ENCODE results near the gene MED16. TPM values are rescaled to one million over a fixed set of nuclear protein-coding genes. Genes with fewer than 3 reads are reported as not detected.

MED16 gene
- total RNA-seq, 1 experiment from 2014 or later, result 83.1 TPM

- peaks cover 72% of the 10 kb centered on the region for H3K27me3 Mint-ChIP-seq (ENCODE audit: low read depth)
- peaks cover 19% of the 10 kb centered on the region; the same call in 1 of the 2 replicates for H3K27me3 ChIP-seq (ENCODE audit: insufficient read depth, low read length)
Measured at GRCh38 chr19:919199-920050, 26.4 kb upstream of the MED16 start.

More at GRCh38 chr19:919199-920050, 26.4 kb upstream of the MED16 start:
- no peak overlapping the region for H2BK5ac ChIP-seq (ENCODE audit: insufficient read length, low read length)
- H3K79me1 ChIP-seq (ENCODE audit: insufficient read depth, low read depth, low read length, poor library complexity, severe bottlenecking), result no peaks in the 10 kb centered on the region
- no peak for TF ChIP-seq CTCF (conservative IDR thresholded peaks at IDR 0.05)
- H3K56ac ChIP-seq (ENCODE audit: insufficient read length, low read depth, low read length), result no peak overlapping the region
- no peak overlapping the region for H3K9ac ChIP-seq (ENCODE audit: extremely low read depth, insufficient read length, low read length)
- peaks cover 0 to 3% of the 10 kb centered on the region in 2 experiments; a peak in 2 of 5 replicates for H3K9me3 Mint-ChIP-seq
- H4K20me1 ChIP-seq (ENCODE audit: control insufficient read depth, insufficient read depth, insufficient read length), result no peaks in the 10 kb centered on the region
- H2AFZ ChIP-seq (ENCODE audit: low read length), result no peak overlapping the region
- no peak overlapping the region for H2BK120ac ChIP-seq (ENCODE audit: low read depth, low read length, poor library complexity, severe bottlenecking)
- H3T11ph ChIP-seq (ENCODE audit: low read length), result no peak overlapping the region
- no CpG with 5 or more reads among the region's 68 CpGs for WGBS (ENCODE audit: extremely low coverage, insufficient read length, low lambda C conversion rate)
- H4K5ac ChIP-seq (ENCODE audit: insufficient read length, low read depth, low read length), result no peak overlapping the region
- H3K4me1 ChIP-seq (ENCODE audit: insufficient read depth, low read length), result no peaks in the 10 kb centered on the region
- no peak overlapping the region for H4K8ac ChIP-seq (replicated peaks; ENCODE audit: insufficient read length, low read depth, low read length)
- H3K14ac ChIP-seq (ENCODE audit: insufficient read depth, low read length), result no peak overlapping the region
- H3K4me2 ChIP-seq (ENCODE audit: insufficient read depth, insufficient read length, low read length), result peak overlapping the region; percentile 34
- H3K79me2 ChIP-seq (ENCODE audit: insufficient read depth, low read length), result no peaks in the 10 kb centered on the region
- DNase-seq, result no peak
- H3K23ac ChIP-seq (ENCODE audit: insufficient read length, low read depth, low read length), result no peak overlapping the region
- H3K4me3 Mint-ChIP-seq, result peak overlapping the region in 1 of 2 experiments; percentile 73; a peak in 3 of 5 replicates
- no peak overlapping the region for H2BK20ac ChIP-seq (ENCODE audit: low read depth, low read length, poor library complexity, severe bottlenecking)
- no peak overlapping the region for H2AK5ac ChIP-seq (ENCODE audit: insufficient read length, low read length)
- no peaks in the 10 kb centered on the region for H3K9me3 ChIP-seq (ENCODE audit: control insufficient read depth, low read depth, low read length)
- no peak overlapping the region for H3K27ac Mint-ChIP-seq
- no peak overlapping the region for H3K4ac ChIP-seq (ENCODE audit: low read depth, low read length)
- no peak overlapping the region for H2BK12ac ChIP-seq (ENCODE audit: insufficient read length, low read depth, low read length)
- peaks cover 13% of the 10 kb centered on the region for H3K23me2 ChIP-seq (ENCODE audit: insufficient read length, low read depth, low read length, poor library complexity, severe bottlenecking)
- no peak overlapping the region for H3K27ac ChIP-seq (ENCODE audit: insufficient read length, low read depth, low read length)
- H2BK15ac ChIP-seq (ENCODE audit: low read depth, low read length), result no peak overlapping the region
- H4K91ac ChIP-seq (ENCODE audit: insufficient read length, low read depth, low read length), result no peak overlapping the region
- H3K18ac ChIP-seq (ENCODE audit: insufficient read length, low read depth, low read length), result no peak overlapping the region
- peaks cover 0 to 2% (median 0%) of the 10 kb centered on the region in 3 experiments; a peak in 1 of 7 replicates for H3K36me3 Mint-ChIP-seq (ENCODE audit: insufficient read depth in 1 of 3, low read depth in 3 of 3)
- H3K4me1 Mint-ChIP-seq, result peaks cover 5 to 8% of the 10 kb centered on the region in 2 experiments; a peak in 3 of 4 replicates

Measured in H9 (cell line).